Fibroblast of gingiva (primary cell): ENCODE measurements around the gene PRPF18.

Source experiments
- DNase-seq: peaks from one replicate; pipeline ENCODE4 v3.0.0-alpha.2; 2011; ENCODE audit warnings: low read depth

PRPF18 gene

DNA sequence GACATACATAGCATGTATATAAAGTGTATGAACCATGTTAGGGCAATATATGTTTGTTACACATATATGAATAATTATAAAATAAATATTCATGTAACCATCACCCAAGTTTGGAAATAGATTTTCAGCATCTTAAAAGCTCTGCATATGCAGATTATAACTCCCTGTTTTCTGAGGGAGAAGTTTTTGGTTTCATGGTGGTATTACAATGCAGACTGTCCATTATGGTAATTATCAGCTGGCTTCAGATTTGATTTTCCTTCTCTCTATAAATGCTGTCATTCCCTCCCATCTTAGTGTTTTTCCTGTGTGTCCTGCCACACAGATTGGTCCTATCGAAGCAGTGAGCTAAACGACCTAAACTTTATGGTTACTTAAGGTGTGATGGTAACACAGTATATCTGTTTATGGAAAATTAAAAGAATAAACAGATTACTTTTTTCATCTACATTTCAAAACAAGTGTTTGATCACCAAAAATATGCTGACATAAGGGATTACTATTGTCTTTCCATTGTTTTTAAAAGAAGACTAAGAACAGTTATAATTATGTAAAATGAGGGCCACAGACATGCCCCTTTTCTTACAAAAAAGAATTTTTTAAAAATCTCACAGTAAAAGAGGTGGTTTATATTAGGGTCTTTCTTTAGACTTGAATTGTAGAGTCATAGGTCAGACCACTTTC lies 17.7 kb downstream of the PRPF18 start:
- DNase-seq = no peak

DNA sequence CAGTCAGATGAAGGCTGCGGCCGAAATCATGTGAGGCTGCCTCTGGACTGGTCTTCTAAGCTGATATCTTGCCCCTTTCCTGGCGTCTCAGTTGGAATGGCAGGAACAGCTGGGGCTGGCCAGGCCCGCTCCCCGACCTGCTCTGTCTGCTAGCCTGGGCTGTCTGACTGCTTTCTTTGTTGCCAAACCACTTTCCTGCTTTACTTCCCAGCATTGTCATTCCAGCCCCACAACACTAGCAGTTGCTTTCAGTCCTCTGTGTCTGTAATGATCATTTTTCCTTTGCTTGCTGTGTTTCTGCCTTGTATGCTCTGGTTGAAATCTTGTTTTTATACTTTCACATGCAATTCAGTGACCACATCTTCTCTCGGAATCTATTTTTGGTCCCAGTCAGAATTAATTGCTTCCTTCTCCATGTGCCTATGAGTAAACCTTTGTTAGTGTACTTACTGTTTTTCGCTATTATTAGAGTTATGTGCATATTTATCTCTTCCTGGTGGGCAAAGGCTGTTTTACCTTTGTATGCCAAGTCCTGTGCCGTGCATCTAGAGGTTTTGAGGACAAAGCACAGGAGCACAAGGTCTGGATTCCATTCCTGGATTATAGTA lies 21.6 kb downstream of the PRPF18 start:
- no peak for DNase-seq

DNA sequence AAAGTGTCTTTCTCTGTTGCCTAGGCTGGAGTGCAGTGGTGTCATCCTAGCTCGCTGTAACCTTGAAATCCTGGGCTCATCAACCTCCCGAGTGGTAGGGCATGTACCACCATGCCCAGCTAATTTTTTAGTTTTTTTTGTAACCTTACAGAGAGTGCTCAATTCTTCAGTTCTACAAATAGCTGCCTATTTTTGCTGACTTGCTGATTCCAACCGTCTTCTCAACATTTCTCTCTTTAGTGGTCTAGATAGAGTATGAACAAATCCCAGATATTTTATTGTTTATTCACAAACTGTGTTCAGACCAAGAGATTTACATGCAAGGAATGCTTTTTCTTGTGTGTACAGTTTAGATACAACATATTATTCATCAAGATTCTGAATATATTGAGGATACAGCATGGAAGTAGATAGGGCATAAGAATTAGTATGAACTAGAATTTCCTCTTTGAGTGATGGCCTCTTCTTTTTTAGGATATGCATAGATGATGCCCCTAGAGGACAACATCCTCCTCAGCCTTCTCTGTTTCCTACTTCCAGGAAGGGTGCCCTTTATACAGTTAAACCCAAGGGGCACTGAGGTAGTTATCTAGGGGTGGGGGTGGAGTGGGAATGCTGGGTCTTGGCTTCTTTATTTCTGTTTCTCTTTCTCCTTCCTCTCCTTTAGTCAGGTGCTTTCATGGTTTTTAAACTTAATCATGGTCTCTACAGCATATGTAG lies 26.0 kb downstream of the PRPF18 start:
- no peak for DNase-seq

DNA sequence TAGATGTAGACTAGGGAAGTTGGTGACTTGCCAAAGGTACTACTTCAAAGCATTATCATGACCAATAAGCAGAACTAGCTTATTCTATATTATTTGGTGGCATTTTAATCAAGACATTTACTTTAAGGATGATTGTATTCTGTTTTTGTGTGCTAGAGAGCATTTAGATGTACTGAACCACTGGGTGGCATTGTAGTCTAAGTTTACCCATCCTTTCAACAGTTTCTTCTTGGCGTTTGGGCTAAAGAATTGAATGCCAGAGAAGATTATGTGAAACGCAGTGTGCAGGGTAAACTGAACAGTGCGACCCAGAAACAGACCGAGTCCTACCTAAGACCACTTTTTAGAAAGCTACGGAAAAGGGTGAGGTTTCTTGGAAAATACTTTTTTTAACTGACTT lies 26.8 kb downstream of the PRPF18 start:
- peak; percentile 51 for DNase-seq

DNA sequence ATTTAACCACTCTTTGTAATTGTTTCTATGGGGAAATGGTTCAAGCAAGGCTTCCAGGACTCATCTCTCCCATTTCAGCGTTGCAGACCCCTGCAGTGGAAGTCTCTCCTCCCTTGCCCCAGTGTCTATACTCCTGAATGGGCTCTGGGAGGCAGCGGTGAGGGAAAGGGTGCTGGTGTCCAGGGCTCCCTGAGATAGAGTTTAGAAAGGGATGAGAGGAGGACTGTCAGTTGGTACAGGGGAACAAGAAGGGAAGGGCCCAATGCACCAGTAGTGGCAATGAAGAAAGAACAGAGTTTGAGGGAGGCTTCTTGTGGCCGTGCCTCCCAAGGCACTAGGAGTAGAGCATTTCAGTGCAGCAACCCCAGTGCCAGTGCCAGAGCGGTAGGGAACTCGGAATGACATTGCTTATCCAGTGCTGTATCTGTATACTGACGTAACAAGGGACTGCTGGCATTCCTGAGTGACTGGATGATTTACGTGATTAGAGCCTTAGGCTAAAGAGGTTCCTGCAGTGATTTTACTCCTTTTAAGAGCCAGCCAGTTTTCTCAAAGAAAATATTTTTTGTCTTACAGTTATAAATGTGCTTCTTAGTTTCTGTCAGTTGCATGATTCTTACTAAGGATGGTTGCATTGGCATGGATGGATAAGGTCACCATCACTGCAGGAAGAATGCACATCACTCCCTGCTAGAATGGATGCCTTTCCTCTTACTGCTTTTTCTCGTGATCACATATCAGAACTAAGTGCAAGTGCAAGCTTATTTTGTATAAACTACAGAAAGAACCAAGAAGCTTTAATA lies 28.0 kb downstream of the PRPF18 start:
- DNase-seq = no peak

DNA sequence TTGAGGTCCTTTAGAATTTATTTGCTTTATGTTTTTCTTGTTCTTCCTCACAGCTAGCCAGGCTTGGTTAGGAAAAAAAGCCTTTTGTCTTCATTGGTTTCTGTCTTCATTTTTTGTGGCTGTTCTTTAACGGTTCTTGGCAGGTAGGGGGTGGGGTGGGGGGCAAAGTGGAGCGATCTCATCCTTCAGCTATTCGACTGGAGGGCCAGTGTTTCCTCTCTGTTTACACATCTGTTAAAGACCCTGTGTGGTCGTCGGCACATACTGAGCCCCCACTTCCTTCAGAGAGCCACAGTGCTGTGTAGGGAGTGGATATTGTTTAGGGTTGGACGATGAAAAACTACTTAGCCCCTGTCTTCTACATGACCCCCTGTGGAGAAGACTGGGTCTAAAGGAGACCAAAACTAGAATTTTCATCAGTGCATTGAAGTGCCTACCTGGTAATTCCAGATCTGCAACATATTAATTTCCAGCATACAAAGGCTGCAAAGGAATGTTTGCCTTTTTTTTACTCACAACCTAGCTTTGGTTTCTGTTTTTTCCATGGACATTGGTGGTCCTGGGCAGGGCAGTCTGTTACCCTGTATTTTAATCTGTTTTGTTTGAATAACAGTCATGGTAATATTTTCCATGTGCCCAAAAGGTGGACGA lies 29.0 kb downstream of the PRPF18 start:
- no peak for DNase-seq

DNA sequence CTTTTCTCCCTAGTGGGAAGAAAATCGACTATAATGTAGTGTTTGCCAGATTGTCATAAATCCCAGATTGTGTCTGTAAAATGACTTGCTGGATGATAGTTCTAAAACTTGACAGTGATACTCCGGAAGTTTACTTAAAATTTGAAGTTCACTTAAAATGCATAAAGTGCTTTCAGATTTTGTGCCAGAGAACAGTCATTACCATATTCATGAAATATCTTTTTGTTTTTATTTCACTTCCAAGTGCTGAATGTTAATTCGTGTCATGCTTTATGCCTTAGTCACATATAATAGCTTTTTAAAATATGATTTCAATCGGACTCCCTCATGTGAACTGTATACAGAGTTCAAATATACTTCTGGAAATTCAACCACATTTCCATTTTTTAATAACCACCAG lies 30.4 kb downstream of the PRPF18 start:
- DNase-seq = peak; percentile 61

DNA sequence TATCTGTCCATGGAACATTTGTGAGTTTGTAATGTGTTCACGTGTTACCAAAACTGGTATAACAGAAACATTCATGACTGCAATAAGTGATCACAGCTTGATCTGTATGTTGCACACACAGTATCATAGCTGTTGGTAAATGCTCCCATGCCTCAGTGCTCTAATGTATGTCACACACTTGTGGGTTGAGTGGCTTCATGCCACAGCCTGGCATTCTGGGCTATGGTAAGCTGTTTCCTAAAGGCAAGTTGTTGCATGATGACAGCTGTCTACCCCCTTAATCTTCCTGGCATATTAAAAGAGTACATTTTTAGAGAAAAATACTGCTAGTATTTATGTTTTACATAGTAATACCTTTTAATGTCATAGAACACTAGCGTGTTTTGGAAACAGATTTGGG lies 35.2 kb downstream of the PRPF18 start:
- DNase-seq = no peak

DNA sequence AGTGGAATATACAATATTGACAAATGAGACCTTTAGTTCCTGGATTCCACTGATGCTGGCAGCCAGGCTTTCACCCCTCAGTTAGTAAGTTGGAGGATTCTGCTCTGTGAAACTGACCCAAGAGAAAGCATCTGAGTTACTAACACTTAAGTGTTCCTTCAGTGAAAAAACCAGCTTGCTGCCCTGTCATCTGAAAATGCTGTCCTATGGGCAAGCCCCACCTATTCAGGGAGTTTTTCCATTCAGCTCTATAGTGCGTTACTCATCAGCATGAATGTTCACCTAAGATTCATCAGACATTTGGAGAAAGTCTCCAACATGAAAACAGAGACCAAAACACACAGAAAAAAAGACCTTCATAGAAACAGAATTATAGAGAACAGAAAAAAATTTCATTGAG lies 37.9 kb downstream of the PRPF18 start:
- DNase-seq = no peak

DNA sequence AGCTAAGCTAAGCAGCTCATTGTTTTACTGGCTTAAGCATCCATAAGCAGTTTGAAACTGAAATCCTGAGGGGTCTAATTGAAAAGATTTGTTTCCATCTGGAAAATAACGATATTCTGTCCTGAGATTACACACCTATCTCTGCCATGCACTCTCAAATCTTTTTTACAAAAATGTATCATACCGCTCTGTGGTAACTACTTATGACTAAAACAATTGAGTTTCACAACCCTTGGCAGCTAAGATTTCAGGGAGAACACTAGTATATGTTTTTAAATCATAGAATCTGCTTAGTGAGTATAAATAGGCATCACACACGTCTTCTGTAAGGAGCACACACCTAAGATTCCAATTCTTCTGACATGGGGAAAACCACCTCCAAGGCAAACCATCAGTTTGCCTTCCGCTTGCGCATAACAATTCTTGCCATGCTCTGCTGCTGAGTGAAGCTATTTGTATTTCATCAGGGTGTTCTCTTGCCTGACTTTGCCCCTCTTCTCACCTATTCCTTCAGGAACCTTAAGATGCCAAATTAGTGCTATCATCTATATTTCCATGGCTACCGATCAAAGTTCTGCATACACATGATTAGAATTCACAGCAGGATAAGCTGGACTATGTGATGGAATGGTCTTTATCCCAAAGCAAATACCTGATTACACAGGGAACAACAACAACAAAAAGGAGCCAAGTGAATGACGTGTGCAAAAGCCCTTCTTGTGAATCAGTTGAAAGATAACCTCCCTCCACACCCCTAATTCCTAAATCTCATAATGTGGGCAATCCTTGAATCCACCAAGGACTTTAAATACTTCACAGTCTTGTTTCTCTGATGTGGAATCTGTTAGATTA lies 40.9 kb downstream of the PRPF18 start:
- DNase-seq = peak; percentile 31

DNA sequence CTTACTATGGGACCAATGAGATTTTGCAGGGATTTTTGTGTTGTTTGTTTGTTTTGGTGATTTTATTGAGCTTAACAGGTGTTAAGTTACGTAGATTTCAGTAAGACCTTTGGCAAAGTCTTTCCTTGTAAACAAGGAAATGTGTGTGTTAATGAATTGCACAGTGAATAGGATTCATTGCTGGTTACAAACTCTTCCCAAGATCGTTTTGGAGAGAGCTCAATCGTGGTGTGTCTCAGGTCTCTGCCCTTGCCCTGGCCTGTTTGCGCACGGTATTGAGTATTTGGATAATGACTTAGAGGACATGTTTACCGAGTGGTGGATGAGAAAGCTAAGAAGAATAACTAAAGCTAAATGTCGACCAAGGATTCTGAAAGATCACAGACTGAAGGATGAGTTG lies 41.9 kb downstream of the PRPF18 start:
- DNase-seq = no peak

DNA sequence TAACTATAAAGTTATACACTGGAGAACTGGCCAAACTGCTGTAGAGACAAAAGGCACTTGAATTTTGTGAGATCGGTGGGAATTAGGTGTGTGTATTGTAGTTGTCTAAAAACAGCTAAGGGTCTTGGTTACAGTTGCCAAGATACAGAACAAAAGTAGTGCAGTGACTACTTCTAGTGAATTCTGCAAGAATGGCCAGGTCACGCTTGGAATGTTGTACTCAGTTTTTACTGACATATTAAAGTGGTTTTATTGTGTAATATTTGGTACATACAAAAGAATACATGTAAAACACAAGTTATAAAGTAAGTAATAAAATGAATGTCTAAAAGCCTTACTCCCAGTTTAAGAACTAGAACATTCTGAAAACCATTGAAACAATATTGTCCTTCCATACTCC lies 42.4 kb downstream of the PRPF18 start:
- DNase-seq = peak; percentile 13

DNA sequence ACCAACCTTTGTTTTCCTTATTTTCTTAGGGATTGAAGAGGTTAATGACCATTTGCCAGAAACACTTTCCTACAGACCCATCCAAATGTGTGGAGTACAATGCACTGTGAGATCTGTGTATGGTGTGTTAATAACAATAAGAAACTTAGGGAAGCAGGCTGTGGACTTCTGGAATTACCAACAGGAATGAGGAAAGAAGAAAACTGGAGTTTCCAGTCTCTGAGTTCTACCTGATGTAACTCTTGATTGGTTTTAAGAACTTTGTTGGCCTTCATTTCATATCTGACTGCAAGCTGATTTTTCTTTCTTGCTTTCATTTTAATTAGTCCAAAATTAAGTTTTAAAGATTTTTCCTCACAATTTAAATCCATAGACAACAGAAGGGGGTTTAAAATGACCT lies 43.5 kb downstream of the PRPF18 start:
- DNase-seq = no peak

DNA sequence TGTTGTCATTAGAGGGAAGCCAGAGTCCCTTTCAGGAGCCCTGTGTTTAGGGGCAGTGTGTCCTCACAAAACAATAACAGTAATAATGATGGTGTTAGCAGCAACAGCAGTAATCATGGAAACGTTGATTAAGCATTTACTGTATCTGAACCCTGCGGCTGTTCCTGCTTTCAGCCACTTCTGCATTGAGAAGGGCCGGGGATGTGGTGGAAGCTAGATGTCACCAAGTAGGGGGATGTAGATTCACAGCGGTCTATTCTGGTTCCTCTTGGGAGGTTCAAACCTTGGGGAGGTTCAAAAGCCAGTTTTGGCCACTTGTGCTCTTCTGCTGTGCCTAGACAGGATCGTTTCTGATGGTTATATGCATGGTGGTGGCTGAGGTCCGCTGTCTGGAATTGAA lies 44.8 kb downstream of the PRPF18 start:
- DNase-seq = no peak

DNA sequence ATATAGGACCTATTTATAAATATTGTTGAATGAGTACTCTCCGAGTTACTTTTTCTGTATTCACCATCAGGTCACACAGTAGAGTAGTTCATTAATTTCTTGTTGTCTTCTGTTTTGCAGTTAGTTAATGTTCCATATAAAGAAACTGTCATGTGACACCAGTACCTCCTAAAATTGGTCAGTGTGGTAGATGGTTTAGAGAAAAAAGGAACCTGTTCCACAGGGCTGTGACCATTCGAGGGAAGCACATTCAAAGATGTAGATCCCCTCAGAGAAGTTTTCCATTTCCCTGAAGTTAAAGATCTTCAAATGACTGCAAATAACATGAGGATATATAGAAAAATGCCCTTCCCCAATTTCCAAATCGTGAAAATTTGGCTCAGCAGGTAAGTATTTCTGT lies 45.7 kb downstream of the PRPF18 start:
- no peak for DNase-seq

DNA sequence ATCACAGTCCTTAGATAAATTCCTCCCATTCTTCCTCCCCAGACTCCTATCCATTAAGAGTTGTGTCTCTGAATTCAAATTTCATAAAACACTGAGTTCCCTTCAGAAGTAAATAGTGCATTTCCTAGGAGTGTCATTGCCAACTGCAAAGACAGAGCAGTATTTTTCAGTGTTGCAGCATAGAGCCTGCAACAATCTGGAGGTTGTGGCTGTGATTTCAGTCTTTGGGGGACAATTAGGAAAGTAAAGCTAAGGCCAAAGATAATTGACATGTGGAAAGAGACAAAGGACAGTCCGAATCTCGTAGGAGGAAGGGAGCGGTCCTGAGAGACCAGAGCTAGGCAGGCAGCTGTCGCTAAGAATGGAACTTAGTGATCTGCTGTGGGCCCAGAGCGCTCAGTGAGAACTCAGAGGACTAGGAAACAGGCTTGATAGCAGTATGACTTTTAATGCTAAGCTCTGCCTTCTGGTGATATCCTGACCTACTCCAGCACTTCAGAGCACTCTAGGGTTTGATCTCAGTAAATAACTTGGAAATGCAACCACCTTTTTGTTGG lies 46.2 kb downstream of the PRPF18 start:
- DNase-seq = no peak

DNA sequence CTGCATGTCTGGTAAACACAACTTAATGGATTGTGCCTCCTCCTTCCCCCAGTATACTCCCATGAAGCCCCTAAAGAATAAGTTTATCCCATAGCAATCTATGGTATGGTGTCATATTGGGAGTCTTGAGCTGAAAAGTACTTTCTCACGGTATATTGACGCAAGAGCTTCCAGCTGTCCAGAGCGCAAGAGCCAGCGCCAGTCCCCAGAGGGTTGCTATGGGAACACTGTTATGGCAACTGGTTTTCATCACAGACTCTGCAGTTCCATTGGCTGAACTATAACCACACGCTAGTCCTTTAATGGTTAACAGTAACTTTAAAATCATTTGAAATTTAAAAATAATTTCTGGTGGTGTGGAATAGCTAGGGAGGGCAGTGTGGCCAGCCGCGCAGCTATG lies 46.9 kb downstream of the PRPF18 start:
- peak; percentile 95 for DNase-seq

DNA sequence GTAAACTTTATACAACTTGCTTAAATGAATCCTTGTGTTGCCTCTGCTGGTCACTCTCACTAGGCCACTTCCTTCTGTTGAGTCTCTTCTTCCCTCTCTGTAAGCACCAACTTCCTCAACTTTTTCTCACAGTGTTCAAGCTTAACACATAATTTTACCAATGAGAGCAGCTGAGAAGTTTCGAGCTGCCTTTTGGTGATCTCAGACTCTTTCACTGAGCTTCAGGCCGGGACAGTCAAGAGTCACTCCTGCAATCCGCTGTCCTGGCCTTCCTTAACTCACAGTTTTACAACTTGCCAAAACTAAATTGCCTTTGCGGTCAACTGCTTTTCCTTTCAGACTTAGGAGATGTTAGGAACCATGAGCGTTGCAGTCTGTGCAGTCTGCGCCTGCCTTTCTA lies 47.4 kb downstream of the PRPF18 start:
- peak; percentile 46 for DNase-seq

DNA sequence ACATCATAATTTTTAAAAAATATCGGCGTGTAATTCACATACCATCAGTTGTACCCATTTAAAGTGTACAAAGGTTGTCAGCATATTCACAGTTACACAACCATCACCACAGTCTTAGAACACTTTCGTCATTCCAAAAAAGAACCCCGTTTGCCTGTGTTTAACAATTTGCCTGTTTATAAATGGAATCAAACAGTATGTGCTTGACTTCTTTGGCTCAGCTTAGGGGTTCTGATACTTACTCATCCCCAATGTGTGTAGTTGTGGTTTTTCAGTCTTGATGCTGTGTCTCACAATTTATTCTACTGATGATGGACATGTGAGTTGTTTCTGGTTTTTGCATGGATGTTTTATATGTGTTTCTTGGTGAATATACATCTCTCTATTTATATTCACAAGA lies 50.0 kb downstream of the PRPF18 start:
- DNase-seq = no peak

DNA sequence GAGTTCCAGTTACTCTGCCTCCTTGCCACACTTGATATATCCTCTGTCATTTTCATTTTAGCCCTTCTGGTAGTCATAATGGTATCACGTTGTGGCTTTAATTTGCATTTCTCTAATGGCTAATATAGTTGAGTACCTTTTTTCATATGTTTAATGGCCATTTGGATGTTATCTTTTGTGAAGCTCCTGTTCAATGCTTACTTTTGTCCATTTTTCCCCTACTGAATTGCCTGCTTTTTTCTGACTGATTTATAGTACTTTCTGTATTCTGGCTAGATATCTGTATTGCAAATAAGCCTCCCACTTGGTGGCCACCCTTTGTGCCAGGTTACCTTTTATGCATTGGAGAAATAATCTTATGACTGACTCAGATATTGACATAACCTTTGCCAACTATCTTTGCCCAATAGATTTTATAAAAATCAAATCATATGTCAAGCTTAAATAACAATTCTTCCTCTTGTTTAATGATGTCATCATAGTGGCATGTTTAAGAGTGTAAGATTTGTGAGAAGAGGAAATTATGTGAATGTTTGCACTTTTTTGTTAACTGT lies 50.6 kb downstream of the PRPF18 start:
- no peak for DNase-seq

DNA sequence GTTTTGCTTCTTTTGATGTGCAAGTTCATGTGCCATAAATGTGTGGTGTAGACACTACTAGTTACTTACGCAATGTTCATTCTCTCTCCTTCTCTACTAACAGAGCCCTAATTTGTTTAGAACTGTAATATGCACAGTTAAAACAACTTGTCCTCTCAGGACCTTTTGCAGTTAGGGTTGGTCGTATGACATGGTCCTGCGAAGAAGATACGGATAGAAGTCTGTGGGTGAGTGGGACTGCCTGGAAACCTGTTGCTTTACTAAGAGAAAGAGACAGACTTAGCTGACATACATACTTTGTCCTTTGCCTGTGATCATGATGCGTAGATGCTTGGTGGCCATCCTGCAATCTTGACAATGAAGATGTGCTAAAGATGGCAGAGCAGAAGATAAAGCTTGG lies 51.1 kb downstream of the PRPF18 start:
- no peak for DNase-seq
